Fibroblast of skin of right quadriceps (primary cell): ENCODE measurements around the gene HBEGF.

Source experiments
- DNase-seq: peaks from one replicate; pipeline ENCODE4 v3.0.0-alpha.2; 2013

The HBEGF gene

DNA sequence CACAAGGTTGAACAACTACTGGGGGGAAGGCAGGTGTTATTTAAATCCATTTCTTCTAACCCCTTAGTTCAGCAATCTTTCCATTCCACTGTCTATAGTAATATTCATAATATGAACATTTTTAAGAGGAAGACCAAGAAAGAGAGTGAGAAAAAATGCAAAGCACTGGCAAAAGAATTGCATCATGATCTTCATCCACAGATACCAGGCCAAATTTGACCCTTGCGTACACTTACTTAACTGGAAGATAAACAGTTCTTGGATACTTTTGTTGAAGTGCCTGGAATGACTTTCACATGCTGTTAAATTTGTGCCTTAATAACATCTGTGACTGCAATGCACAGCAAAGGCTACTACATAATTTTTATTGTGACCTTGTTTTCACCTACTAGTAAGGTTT, 45.3 kb downstream of the HBEGF start:
- DNase-seq, result no peak

DNA sequence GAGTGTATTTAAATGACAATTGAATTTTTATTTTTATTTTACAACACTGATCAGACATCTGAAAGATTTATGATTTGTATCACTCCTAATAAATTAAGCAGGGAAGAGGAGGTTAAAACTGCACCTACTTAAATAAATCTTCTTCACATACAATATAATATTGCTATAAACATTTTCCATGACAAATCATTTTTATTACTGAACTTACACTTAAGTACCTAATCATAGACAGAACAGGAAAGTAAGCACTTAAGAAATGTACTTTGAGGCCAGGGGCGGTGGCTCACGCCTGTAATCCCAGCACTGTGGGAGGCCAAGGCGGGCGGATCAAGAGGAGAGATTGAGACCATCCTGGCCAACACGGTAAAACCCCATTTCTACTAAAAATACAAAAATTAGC, 47.3 kb downstream of the HBEGF start:
- DNase-seq, result no peak

DNA sequence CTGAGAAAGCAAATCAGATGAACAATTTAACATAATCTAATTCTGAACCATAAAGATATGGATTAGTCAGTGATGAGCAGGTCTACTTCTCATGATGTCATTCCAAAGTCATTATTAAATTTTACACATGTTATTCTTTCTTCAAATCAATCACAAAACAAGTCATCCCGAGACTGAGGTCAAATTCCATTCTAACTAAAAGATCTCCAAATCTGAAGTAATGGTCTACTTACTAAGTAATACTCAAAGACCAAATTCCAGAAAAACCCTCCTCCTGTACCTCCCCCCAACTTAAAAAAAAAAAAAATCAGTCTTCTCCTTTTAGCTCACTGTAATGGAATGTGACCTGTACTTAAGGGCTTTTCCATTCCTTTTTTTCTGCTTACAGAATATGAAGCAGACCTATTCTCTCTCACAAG, 48.2 kb downstream of the HBEGF start:
- DNase-seq, result peak; percentile 87

DNA sequence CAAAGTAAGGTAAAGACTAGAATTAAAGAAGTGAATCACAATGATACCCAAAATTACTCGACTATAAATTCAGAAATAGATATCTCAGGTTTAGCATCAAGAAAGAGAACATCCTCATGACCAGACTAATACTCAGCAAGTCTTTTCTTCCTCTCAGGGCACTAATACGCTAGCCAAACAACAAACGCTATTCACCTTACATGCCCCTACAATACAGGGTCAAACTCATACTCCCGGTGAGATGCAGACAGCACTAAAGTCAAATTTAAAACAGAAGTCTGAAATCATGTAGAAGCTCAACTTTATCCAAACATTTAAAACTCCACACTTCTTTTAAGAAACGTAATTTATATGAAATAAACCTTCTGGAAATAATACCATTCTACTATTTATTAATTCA, 49.1 kb downstream of the HBEGF start:
- DNase-seq, result no peak

DNA sequence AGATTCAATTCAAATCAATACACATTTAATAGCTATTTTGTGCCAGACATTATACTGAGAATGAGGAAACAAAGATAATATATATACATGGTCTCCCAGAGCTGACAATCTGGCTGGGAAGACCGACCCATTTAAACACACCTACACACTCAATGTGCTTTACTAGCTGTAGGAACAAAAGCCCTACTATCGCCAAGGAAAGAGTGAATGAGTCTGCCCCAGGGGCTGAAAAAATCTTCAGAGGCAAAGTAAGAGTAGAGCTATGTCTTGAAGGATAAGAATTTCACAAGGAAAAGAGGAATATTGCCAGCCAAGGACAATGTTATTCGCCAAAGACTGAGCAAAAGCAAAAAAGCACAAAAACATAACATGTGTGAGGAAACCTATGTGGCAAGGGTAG, 50.1 kb downstream of the HBEGF start:
- DNase-seq, result no peak

DNA sequence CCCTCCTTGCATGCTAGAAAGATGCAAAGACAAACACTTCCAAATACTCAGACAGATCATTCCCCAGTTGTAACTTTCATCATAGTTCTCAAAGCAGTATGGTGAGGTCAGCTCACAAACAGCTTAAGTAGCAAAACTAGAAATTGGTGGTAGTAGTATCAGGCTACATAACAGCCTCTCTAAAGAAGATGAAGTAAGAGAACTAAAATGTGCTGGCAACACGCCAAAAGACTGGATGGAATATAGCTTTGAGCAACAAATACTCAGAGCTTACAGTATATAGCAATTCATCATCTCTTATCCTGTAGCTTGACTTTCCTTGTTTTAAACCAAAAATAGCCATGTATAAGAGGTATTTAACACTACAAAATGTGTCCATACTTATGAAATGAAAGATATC, 51.0 kb downstream of the HBEGF start:
- DNase-seq, result peak; percentile 98

DNA sequence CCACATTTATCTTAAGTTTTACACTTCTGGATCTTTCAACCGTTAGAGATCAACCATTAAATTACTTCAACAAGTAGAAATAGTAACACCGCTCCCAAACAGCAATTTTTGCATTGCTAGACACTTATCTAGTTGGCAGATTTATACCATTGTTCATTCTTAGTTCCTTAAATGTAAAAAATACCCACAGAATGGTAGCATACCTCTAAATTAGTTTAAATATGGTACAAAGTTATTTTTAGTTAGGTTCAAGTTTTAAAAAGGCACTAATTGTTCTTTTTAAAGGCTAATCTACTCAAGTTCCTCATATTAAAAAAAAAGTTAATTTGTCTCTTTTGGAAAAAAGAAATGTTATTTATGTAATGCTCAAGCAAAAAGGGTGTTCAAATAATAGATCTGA, 51.6 kb downstream of the HBEGF start:
- DNase-seq, result no peak

DNA sequence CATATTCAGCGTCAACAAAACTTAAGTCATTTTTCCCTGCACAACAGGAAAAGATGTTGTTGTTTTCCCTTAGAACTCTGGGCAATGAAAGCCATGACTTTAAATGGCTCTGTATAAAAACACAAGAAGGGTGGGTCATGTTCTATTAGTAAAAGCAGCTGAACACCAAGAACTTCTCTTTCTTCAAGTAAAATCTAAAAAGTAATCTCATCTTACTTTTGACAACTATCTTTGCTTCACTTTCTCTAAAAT, 52.6 kb downstream of the HBEGF start:
- no peak for DNase-seq

DNA sequence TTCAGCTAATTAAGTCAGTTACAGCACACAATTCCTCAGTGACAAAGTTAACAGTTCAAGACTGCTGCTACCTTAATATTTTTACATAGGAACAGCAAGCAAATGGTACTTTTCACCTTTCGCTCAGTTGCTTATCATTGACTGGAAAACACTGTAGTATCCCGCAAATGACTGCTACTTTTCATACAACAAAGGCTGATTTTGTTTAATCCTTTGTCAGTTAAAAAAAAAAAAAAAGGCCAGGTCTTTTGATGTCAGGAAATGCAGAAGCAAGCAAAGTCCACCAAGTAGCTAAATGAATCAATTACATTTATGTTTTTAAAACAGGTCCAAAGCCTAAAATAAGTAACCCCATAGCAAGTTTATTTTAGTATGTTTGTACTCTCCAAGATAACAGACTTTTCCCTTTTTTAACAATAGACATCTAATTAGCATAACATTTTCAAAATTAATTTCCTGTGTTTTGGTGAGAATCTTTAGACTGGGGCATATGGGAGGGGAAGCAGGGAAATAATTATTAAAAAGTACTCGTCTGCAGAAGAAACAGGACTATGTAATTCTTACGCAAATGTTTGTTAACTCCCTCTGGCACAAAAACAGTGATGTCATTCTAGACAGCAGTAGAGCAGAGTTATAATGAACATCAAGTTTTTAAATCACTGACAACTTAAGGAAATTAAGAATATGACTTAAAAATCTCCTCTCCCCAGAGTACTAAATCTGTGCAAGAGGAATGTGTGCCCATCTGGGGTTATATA, 53.1 kb downstream of the HBEGF start:
- no peak for DNase-seq

DNA sequence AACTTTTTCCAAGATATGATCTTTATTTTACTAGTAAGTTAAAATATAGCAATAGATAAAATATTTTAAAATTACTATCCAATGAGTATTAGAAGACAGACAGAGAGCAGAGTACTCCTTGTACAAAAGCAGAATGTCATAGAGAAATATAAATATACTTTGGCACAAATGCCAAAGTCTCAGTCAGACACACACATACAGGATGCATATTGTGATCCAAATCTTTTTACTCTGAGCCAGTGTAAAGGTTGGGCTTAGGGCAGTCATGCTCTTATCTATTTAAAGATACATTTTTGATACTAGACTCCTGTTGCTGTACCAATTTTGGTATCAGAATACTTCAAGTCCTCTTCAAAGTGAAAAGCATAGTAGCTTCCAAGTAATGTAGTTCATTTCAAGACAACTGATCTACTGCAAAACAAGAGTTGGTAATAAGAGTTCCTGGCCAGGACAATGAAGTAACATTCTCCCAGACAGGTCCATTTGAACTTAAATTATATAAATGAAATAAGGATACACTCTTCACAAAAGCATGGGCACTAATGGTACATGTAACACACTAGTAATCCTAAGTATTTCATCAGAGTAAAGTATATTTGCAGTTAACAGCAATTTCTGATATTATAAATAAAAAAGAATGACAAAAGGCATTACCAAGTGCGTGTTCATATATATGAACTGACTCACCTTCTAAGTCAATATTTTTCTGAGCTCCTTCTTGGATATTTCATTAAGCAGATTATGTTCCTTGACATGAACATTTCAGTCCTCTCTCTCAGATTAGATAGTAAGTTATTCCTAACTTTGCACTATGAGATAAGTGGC, 54.0 kb downstream of the HBEGF start:
- DNase-seq, result no peak

DNA sequence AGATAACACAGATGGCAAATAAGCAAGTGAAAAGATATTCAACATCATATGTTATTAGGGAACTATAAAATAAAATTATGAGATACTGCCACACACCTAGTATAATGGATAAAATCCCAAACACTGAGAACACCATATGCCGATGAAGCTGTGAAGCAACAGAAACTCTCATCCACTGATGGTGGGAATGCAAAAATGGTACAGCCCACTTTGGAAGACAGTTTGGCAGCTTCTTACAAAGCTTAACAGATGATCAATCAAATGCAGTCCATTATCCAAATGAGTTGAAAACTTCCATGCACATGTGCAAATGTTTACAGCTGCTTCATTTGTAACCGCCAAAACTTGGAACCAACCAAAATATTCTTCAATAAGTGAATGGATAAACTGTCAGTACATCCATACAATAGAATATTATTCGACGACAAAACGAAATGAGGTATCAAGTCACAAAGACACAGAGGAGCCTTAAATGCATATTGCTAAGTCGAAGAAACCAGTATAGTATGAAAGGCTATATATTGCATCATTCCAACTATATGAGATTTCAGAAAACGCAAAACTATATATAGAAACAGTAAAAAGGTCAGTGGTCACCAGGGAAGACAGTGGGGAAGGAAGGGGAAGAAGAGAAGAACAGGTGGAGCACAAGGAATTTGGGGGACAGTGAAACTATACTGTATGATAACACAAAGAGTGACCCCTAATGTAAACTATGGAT, 58.4 kb downstream of the HBEGF start:
- DNase-seq, result no peak

DNA sequence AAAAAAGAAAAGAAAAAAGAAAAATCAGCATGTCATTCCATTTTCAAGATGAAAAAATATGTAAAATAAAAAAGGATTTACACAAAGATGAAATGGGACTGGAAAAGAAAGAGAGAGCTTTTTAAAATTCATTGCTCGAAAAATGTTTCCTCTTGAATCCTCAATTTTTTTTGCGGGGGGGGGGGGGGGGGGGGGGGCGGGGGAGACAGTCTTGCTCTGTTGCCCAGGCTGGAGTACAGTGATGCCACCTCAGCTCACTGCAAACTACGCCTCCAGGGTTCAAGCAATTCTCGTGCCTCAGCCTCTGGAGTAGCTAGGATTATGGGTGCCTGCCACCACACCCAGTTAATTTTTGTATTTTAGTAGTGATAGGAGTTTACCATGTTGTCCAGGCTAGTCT, 60.0 kb downstream of the HBEGF start:
- no peak for DNase-seq

DNA sequence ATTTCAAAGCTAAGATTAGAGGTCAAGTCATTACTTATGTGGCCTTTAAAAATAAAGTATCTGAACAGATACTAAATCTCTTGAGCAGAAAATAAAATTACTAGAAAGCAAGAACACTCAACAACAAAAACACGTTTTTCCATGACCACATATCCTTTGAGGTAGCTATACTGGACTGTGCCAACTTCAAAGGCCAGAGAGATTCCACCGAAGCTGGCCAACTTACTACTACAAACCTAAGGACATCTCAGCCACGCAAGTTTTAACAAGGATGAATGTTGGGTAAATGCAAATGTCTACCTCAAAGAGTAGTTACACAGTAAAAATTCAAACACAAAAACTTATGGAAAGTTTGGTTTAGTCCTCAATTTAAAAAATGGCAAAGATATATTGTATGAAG, 62.4 kb downstream of the HBEGF start:
- DNase-seq, result no peak
